ENCODE data around the gene HACD1.
"Not testable (repeated sequence)": the region's sequence is repeated elsewhere in the genome, so short reads cannot be mapped to it uniquely, and the experiment has no call there.

HACD1 gene

GRCh38 chr10:17616403-17617030 lies 657 bp downstream of the HACD1 start:
- Histone ChIP-seq H3K9ac (ENCODE audit: low read length in 5 of 5) (peak overlapping the region in 1 of 5 donors; percentile 62), H3K4me1 (ENCODE audit: control insufficient read depth in 5 of 5, insufficient read depth in 5 of 5, low read length in 5 of 5) (peaks cover 2 to 12% (median 10%) of the 10 kb centered on the region in 5 donors), H3K4me3 (ENCODE audit: low read depth in 1 of 5, low read length in 5 of 5) (peak overlapping the region; percentile 70 to 91 (median 72)), H3K36me3 (ENCODE audit: control insufficient read depth in 5 of 5, insufficient read depth in 5 of 5, low read length in 5 of 5) (no peaks in the 10 kb centered on the region), H3K9me3 (ENCODE audit: control insufficient read depth in 5 of 5, low read length in 5 of 5) (no peaks in the 10 kb centered on the region), H3K27me3 (ENCODE audit: control insufficient read depth in 5 of 5, insufficient read depth in 4 of 5, low read length in 5 of 5) (no peaks in the 10 kb centered on the region), H3K27ac (ENCODE audit: low read depth, low read length) (peak overlapping the region; percentile 54)

GRCh38 chr10:17609523-17610079 lies 7.6 kb downstream of the HACD1 start:
- Histone ChIP-seq H3K9me3 (ENCODE audit: control insufficient read depth in 5 of 5, low read length in 5 of 5) (no peaks in the 10 kb centered on the region), H3K4me3 (ENCODE audit: low read depth in 1 of 5, low read length in 5 of 5) (no peak overlapping the region), H3K27me3 (ENCODE audit: control insufficient read depth in 5 of 5, insufficient read depth in 4 of 5, low read length in 5 of 5) (no peaks in the 10 kb centered on the region), H3K36me3 (ENCODE audit: control insufficient read depth in 5 of 5, insufficient read depth in 5 of 5, low read length in 5 of 5) (no peaks in the 10 kb centered on the region), H3K4me1 (ENCODE audit: control insufficient read depth in 5 of 5, insufficient read depth in 5 of 5, low read length in 5 of 5) (peaks cover 0 to 5% (median 0%) of the 10 kb centered on the region in 5 donors), H3K27ac (ENCODE audit: low read depth, low read length) (no peak overlapping the region), H3K9ac (ENCODE audit: low read length in 5 of 5) (no peak overlapping the region)

GRCh38 chr10:17607603-17608332 lies 9.4 kb downstream of the HACD1 start:
- Histone ChIP-seq H3K4me3 (ENCODE audit: low read depth in 1 of 5, low read length in 5 of 5) (no peak overlapping the region), H3K27ac (ENCODE audit: low read depth, low read length) (no peak overlapping the region), H3K9me3 (ENCODE audit: control insufficient read depth in 5 of 5, low read length in 5 of 5) (no peaks in the 10 kb centered on the region), H3K4me1 (ENCODE audit: control insufficient read depth in 5 of 5, insufficient read depth in 5 of 5, low read length in 5 of 5) (peaks cover 0 to 5% (median 0%) of the 10 kb centered on the region in 5 donors), H3K27me3 (ENCODE audit: control insufficient read depth in 5 of 5, insufficient read depth in 4 of 5, low read length in 5 of 5) (no peaks in the 10 kb centered on the region), H3K9ac (ENCODE audit: low read length in 5 of 5) (no peak overlapping the region), H3K36me3 (ENCODE audit: control insufficient read depth in 5 of 5, insufficient read depth in 5 of 5, low read length in 5 of 5) (no peaks in the 10 kb centered on the region)

- H3K4me3 ChIP-seq (ENCODE audit: low read depth in 1 of 5, low read length in 5 of 5): no peak overlapping the region
- no peaks in the 10 kb centered on the region for H3K9me3 ChIP-seq (ENCODE audit: control insufficient read depth in 5 of 5, low read length in 5 of 5)
- no peak overlapping the region for H3K9ac ChIP-seq (ENCODE audit: low read length in 5 of 5)
- no peaks in the 10 kb centered on the region for H3K36me3 ChIP-seq (ENCODE audit: control insufficient read depth in 5 of 5, insufficient read depth in 5 of 5, low read length in 5 of 5)
- H3K27ac ChIP-seq (ENCODE audit: low read depth, low read length): no peak overlapping the region
- H3K27me3 ChIP-seq (ENCODE audit: control insufficient read depth in 5 of 5, insufficient read depth in 4 of 5, low read length in 5 of 5): no peaks in the 10 kb centered on the region
- H3K4me1 ChIP-seq (ENCODE audit: control insufficient read depth in 5 of 5, insufficient read depth in 5 of 5, low read length in 5 of 5): peaks cover 0 to 5% (median 0%) of the 10 kb centered on the region in 5 donors
These were observed 10.1 kb downstream of the HACD1 start for GRCh38 chr10:17607060-17607459.

- Histone ChIP-seq H3K36me3 (ENCODE audit: control insufficient read depth in 5 of 5, insufficient read depth in 5 of 5, low read length in 5 of 5) (no peaks in the 10 kb centered on the region), H3K4me1 (ENCODE audit: control insufficient read depth in 5 of 5, insufficient read depth in 5 of 5, low read length in 5 of 5) (peaks cover 0 to 5% (median 0%) of the 10 kb centered on the region in 5 donors), H3K27ac (ENCODE audit: low read depth, low read length) (no peak overlapping the region), H3K9me3 (ENCODE audit: control insufficient read depth in 5 of 5, low read length in 5 of 5) (no peaks in the 10 kb centered on the region), H3K9ac (ENCODE audit: low read length in 5 of 5) (no peak overlapping the region), H3K4me3 (ENCODE audit: low read depth in 1 of 5, low read length in 5 of 5) (no peak overlapping the region), H3K27me3 (ENCODE audit: control insufficient read depth in 5 of 5, insufficient read depth in 4 of 5, low read length in 5 of 5) (no peaks in the 10 kb centered on the region)
These were observed 10.6 kb downstream of the HACD1 start for GRCh38 chr10:17606547-17607040.

- Histone ChIP-seq H3K27me3 (ENCODE audit: control insufficient read depth in 5 of 5, insufficient read depth in 4 of 5, low read length in 5 of 5) (no peaks in the 10 kb centered on the region), H3K4me1 (ENCODE audit: control insufficient read depth in 5 of 5, insufficient read depth in 5 of 5, low read length in 5 of 5) (peaks cover 0 to 5% (median 0%) of the 10 kb centered on the region in 5 donors), H3K36me3 (ENCODE audit: control insufficient read depth in 5 of 5, insufficient read depth in 5 of 5, low read length in 5 of 5) (no peaks in the 10 kb centered on the region), H3K27ac (ENCODE audit: low read depth, low read length) (no peak overlapping the region), H3K9ac (ENCODE audit: low read length in 5 of 5) (no peak overlapping the region), H3K4me3 (ENCODE audit: low read depth in 1 of 5, low read length in 5 of 5) (no peak overlapping the region), H3K9me3 (ENCODE audit: control insufficient read depth in 5 of 5, low read length in 5 of 5) (no peaks in the 10 kb centered on the region)
These were observed 11.2 kb downstream of the HACD1 start for GRCh38 chr10:17605936-17606335.

GRCh38 chr10:17599089-17599488 lies 18.1 kb downstream of the HACD1 start:
- Histone ChIP-seq H3K9me3 (ENCODE audit: control insufficient read depth in 5 of 5, low read length in 5 of 5) (no peaks in the 10 kb centered on the region), H3K9ac (ENCODE audit: low read length in 5 of 5) (no peak overlapping the region), H3K4me1 (ENCODE audit: control insufficient read depth in 5 of 5, insufficient read depth in 5 of 5, low read length in 5 of 5) (no peaks in the 10 kb centered on the region), H3K27me3 (ENCODE audit: control insufficient read depth in 5 of 5, insufficient read depth in 4 of 5, low read length in 5 of 5) (no peaks in the 10 kb centered on the region), H3K27ac (ENCODE audit: low read depth, low read length) (no peak overlapping the region), H3K36me3 (ENCODE audit: control insufficient read depth in 5 of 5, insufficient read depth in 5 of 5, low read length in 5 of 5) (no peaks in the 10 kb centered on the region), H3K4me3 (ENCODE audit: low read depth in 1 of 5, low read length in 5 of 5) (no peak overlapping the region)

GRCh38 chr10:17597386-17597785 lies 19.8 kb downstream of the HACD1 start:
- H3K36me3 ChIP-seq (ENCODE audit: control insufficient read depth in 5 of 5, insufficient read depth in 5 of 5, low read length in 5 of 5): no peaks in the 10 kb centered on the region
- no peak overlapping the region for H3K9ac ChIP-seq (ENCODE audit: low read length in 5 of 5)
- H3K4me1 ChIP-seq (ENCODE audit: control insufficient read depth in 5 of 5, insufficient read depth in 5 of 5, low read length in 5 of 5): no peaks in the 10 kb centered on the region
- no peak overlapping the region for H3K4me3 ChIP-seq (ENCODE audit: low read depth in 1 of 5, low read length in 5 of 5)
- H3K27me3 ChIP-seq (ENCODE audit: control insufficient read depth in 5 of 5, insufficient read depth in 4 of 5, low read length in 5 of 5): no peaks in the 10 kb centered on the region
- H3K9me3 ChIP-seq (ENCODE audit: control insufficient read depth in 5 of 5, low read length in 5 of 5): no peaks in the 10 kb centered on the region
- no peak overlapping the region for H3K27ac ChIP-seq (ENCODE audit: low read depth, low read length)

GRCh38 chr10:17590969-17591645 lies 26.1 kb downstream of the HACD1 start:
- no peaks in the 10 kb centered on the region for H3K9me3 ChIP-seq (ENCODE audit: control insufficient read depth in 5 of 5, low read length in 5 of 5)
- H3K27me3 ChIP-seq (ENCODE audit: control insufficient read depth in 5 of 5, insufficient read depth in 4 of 5, low read length in 5 of 5): no peaks in the 10 kb centered on the region
- no peak overlapping the region for H3K27ac ChIP-seq (ENCODE audit: low read depth, low read length)
- no peak overlapping the region for H3K4me3 ChIP-seq (ENCODE audit: low read depth in 1 of 5, low read length in 5 of 5)
- no peaks in the 10 kb centered on the region for H3K4me1 ChIP-seq (ENCODE audit: control insufficient read depth in 5 of 5, insufficient read depth in 5 of 5, low read length in 5 of 5)
- H3K36me3 ChIP-seq (ENCODE audit: control insufficient read depth in 5 of 5, insufficient read depth in 5 of 5, low read length in 5 of 5): no peaks in the 10 kb centered on the region
- H3K9ac ChIP-seq (ENCODE audit: low read length in 5 of 5): no peak overlapping the region

GRCh38 chr10:17589316-17589715 lies 27.9 kb downstream of the HACD1 start:
- H3K9me3 ChIP-seq (ENCODE audit: control insufficient read depth in 5 of 5, low read length in 5 of 5); H3K27ac ChIP-seq (ENCODE audit: low read depth, low read length); H3K36me3 ChIP-seq (ENCODE audit: control insufficient read depth in 5 of 5, insufficient read depth in 5 of 5, low read length in 5 of 5); H3K4me3 ChIP-seq (ENCODE audit: low read depth in 1 of 5, low read length in 5 of 5); H3K27me3 ChIP-seq (ENCODE audit: control insufficient read depth in 5 of 5, insufficient read depth in 4 of 5, low read length in 5 of 5); H3K9ac ChIP-seq (ENCODE audit: low read length in 5 of 5); H3K4me1 ChIP-seq (ENCODE audit: control insufficient read depth in 5 of 5, insufficient read depth in 5 of 5, low read length in 5 of 5): not testable (repeated sequence)

All from subcutaneous abdominal adipose tissue (tissue), 5 donors.